Measurements from ENCODE around the gene SRSF1.
"Not testable (repeated sequence)": the region's sequence is repeated elsewhere in the genome, so short reads cannot be mapped to it uniquely, and the experiment has no call there.

SRSF1 gene

DNA sequence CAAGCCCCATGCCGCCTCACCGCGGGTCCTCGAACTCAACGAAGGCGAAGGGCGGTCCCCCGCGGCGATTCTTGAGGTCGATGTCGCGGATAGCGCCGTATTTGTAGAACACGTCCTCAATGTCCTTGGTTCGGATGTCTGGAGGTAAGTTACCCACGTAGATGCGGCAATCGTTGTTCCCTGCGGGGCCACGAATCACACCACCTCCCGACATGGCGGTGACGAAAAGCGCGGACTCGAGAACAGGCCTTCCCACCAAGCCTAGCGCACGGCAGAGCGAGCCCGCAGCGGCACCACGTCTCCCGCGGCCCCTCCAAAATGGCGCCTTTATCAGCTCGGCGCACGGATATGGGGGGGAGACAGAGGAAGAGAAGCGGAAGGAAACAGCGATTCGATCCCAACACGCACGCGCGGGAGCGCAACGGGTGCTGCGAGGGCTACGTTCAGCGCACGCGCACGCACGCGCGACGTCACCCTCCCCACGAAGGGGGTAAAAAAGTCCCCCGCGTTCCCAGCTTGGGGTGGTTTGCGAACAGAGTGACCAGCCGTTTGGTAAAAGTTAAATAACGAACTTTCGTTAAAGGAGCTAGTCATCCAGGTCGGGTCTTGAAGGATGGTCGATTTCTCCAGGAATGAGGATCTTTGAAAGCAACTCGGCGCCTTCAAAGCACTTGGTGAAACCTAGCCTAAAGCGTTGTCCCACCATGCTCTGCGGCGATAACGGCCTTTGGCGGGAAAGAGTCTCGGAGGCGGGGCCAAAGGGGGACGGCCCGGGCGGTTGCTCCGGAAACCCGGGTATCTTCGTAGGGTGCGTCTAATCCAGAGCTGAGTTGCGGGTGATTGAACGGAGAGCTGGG, at the start of gene SRSF1:
SRSF1 (minus strand) TSS at position 323 of the 857 bp plus-strand sequence; CDS start at position 214, 109 bp downstream.
- peak; percentile 97 for DNase-seq (ENCODE audit: low read depth)

GRCh38 chr17:58056476-58056875, 49.4 kb upstream of the SRSF1 start:
- no peak for DNase-seq (ENCODE audit: low read depth)

DNA sequence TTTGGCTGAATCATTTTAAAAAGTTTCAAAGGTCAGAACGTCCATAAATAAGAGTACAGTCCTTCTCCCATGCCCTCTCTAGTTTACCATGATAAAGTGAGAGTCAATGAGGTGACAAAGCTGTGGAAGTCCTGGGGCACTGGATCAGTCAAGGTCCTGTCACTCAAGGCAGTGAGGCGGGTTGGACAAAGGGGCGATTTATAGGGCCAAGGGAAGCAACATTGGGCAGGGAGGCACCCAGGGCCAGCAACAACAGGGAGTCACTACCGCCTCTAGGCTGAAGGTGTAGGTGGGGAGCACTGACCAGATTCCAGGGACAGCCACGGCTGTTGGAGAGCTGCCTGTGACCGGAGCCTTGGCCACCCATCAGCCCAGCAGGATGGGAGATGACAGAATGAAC, 47.6 kb upstream of the SRSF1 start:
- no peak for DNase-seq (ENCODE audit: low read depth)

- peak; percentile 37 for DNase-seq (ENCODE audit: low read depth)
Measured at GRCh38 chr17:58052945-58053715, 46.1 kb upstream of the SRSF1 start.

GRCh38 chr17:58052407-58052806, 45.4 kb upstream of the SRSF1 start:
- no peak for DNase-seq (ENCODE audit: low read depth)

DNA sequence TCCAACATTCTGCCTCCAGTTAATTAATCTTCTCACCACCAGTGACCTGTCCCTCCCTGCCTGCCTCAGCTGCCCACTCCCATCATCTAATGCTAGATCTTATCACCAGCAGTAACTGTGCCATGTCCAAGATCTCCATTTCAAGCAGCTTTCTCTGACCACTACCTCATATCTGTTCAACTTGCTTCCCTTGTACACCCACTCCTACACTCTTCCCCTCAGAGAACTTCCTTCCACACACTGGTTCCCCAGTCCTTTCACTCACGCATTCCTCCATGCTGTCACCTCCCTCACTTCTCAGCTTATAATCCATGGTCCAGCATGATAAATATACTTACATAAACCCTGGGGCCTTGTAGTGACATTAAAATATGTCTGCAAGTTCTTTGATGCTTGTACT, 44.4 kb upstream of the SRSF1 start:
- DNase-seq (ENCODE audit: low read depth), result no peak

DNA sequence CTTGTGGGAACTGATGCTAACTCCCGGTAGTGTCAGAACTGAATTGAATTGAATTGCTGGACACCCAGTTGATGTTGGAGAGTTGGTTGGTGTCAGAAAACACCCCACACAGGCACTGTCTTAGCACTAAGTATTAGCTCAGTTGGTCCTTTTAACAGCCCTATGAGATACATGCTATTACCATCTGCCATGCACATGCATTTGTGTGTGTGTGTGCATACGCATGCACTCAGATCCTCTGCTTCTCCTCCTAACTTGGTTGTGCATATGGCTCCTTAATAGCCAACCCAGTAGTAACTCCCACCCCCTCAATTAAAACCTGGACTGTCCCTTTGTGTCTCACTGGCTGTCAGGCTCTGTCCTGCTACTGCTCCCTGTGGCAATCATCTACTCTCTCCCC, 43.9 kb upstream of the SRSF1 start:
- DNase-seq (ENCODE audit: low read depth), result no peak

- no peak for DNase-seq (ENCODE audit: low read depth)
Measured at GRCh38 chr17:58049533-58049932, 42.5 kb upstream of the SRSF1 start.

- DNase-seq (ENCODE audit: low read depth), result no peak
Measured at GRCh38 chr17:58047376-58048150, 40.5 kb upstream of the SRSF1 start.

DNA sequence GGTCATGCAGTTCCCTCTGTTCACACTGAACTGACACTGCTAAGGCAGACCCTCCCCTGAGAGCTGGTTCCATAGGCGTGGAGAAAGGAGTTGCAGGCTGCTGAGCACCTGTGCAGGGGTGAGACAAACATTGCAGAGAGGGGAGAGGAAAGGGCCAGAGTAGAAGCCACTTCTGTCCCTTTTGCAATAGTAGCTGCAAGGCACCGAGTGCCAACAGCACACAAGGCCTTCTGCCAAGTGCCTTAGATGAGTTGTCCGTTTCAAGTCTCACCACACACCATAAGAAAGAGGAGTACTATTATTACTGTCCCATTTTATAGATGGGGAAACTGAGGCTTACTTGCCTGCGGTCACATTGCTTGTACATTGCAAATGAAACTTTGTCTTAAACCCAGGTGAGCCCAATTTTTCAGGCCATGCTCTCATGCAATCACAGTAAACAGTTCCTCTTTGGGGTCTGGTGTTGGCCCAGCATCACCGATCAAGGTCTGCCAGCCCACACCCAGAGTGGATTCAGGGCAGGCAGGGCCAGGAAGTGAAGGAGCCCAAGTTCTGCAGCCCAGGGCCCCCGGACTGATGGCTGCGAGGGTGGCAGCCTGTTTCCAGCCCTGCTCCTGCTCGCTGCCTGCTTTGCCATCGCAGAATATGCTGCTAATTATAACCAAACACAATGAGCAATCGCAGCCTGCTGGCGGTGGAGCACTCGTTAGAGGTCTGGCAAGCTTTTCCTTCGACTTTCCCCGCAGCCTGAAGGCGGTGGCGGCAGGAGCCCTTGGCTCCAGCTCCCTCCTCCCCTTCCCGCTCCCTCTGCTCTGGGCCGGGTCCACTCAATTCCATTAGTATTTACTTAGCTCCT, 39.4 kb upstream of the SRSF1 start:
- no peak for DNase-seq (ENCODE audit: low read depth)

GRCh38 chr17:58044256-58044655, 37.2 kb upstream of the SRSF1 start:
- not testable (repeated sequence) for DNase-seq (ENCODE audit: low read depth)

GRCh38 chr17:58043221-58044181, 36.5 kb upstream of the SRSF1 start:
- DNase-seq (ENCODE audit: low read depth), result no peak

DNA sequence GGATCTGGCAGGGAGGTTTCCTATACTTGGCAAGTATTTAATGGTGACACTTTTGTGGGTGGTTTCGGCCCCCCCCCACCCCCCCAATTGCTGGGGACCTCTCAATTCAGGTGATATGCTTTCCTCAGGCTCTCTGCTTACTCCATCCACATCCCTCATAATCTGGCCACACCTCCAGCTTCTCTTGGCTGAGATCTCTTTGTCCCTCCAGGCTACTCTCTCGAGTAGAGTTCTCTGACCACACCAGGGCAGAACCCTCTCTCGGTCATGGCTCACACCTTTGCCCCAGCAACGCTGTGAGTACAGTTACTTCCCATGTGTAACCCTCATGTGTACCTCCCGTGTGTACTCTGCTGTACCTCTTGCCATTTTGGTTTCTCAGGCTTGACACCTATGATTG, 34.1 kb upstream of the SRSF1 start:
- DNase-seq (ENCODE audit: low read depth), result no peak

- DNase-seq (ENCODE audit: low read depth), result no peak
Measured at GRCh38 chr17:58040386-58040785, 33.3 kb upstream of the SRSF1 start.

GRCh38 chr17:58039975-58040374, 32.9 kb upstream of the SRSF1 start:
- DNase-seq (ENCODE audit: low read depth), result no peak

DNA sequence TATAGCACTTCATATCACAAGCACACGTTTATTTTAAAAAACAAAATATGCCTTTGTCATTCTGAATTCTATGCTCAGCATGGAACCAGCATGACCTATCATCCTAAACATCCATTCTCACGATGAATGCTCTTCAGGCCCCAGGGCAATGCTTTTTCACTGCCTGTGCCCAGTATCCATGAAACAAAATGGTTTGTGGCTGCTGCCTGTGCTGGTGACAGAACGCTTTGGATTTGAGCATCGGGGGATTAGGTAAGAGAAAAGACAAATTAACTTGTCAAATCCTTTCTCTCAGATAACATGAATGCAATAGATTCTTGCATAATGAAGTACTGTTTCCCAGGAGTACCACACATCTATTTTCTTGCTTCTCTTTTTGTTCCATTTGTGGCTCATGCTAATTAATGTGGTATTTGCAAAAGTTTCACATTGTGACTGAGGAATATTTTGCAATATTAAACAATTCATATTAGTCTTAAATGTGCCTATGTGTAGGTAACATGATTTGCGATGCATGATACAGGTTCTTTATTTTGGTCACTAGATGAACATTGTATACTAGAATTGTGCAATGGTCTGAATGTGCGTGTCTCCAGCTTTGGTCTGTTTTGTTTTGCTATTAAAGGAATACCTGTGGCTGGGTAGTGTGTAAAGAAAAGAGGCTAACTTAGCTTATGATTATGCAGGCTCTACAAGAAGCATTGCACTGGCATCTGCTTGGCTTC, 25.8 kb upstream of the SRSF1 start:
- DNase-seq (ENCODE audit: low read depth), result no peak

GRCh38 chr17:58028578-58028977, 21.5 kb upstream of the SRSF1 start:
- DNase-seq (ENCODE audit: low read depth), result no peak

GRCh38 chr17:58020401-58020800, 13.4 kb upstream of the SRSF1 start:
- DNase-seq (ENCODE audit: low read depth), result no peak

- DNase-seq (ENCODE audit: low read depth), result no peak
Measured at GRCh38 chr17:58019521-58019920, 12.5 kb upstream of the SRSF1 start.

- DNase-seq (ENCODE audit: low read depth), result no peak
Measured at GRCh38 chr17:58019039-58019438, 12.0 kb upstream of the SRSF1 start.

Data from stimulated activated CD4-positive, alpha-beta T cell treated with anti-CD3 and anti-CD28 coated beads, Interleukin-2, amount 100 ng/mL, for 4 hours (primary cell).